HG02943 (cell line): ENCODE measurements around the gene LRRFIP2.
"Not testable (repeated sequence)": the region's sequence is repeated elsewhere in the genome, so short reads cannot be mapped to it uniquely, and the experiment has no call there.

Experiments
- ATAC-seq: cut with Tn5 transposase; IDR thresholded peaks from one replicate; pipeline ENCODE4 v1.9.1; 2021; ENCODE audit warnings: mild to moderate bottlenecking, low read depth, moderate library complexity; ENCODE audit not compliant: unreplicated experiment

LRRFIP2 gene

GRCh38 chr3:37174532-37175126, at the start of gene LRRFIP2:
Gene LRRFIP2, minus strand, starts transcription at chr3:37174582. Its CDS starts 25,599 bp downstream, at chr3:37148983.
- ATAC-seq, result no peak

GRCh38 chr3:37223576-37223975, 49.2 kb upstream of the LRRFIP2 start:
- no peak for ATAC-seq

GRCh38 chr3:37223141-37223558, 48.8 kb upstream of the LRRFIP2 start:
- ATAC-seq, result no peak

GRCh38 chr3:37222542-37222941, 48.2 kb upstream of the LRRFIP2 start:
- not testable (repeated sequence) for ATAC-seq

- no peak for ATAC-seq
These were observed 47.0 kb upstream of the LRRFIP2 start for GRCh38 chr3:37221407-37221806.

GRCh38 chr3:37219266-37219665, 44.9 kb upstream of the LRRFIP2 start:
- ATAC-seq, result no peak

GRCh38 chr3:37218206-37218605, 43.8 kb upstream of the LRRFIP2 start:
- no peak for ATAC-seq

GRCh38 chr3:37217098-37217849, 42.9 kb upstream of the LRRFIP2 start:
- ATAC-seq, result no peak

GRCh38 chr3:37216597-37217097, 42.3 kb upstream of the LRRFIP2 start:
- ATAC-seq, result no peak

- no peak for ATAC-seq
These were observed 39.7 kb upstream of the LRRFIP2 start for GRCh38 chr3:37214076-37214475.

GRCh38 chr3:37210230-37210629, 35.8 kb upstream of the LRRFIP2 start:
- ATAC-seq, result no peak

GRCh38 chr3:37208576-37208975, 34.2 kb upstream of the LRRFIP2 start:
- not testable (repeated sequence) for ATAC-seq

GRCh38 chr3:37208008-37208407, 33.6 kb upstream of the LRRFIP2 start:
- ATAC-seq, result not testable (repeated sequence)

GRCh38 chr3:37206041-37206440, 31.7 kb upstream of the LRRFIP2 start:
- not testable (repeated sequence) for ATAC-seq

GRCh38 chr3:37204314-37204713, 29.9 kb upstream of the LRRFIP2 start:
- ATAC-seq, result no peak

- ATAC-seq, result no peak
These were observed 27.7 kb upstream of the LRRFIP2 start for GRCh38 chr3:37202035-37202434.

- ATAC-seq, result no peak
These were observed 25.8 kb upstream of the LRRFIP2 start for GRCh38 chr3:37200141-37200540.

GRCh38 chr3:37198996-37199395, 24.6 kb upstream of the LRRFIP2 start:
- ATAC-seq, result no peak

- no peak for ATAC-seq
These were observed 24.2 kb upstream of the LRRFIP2 start for GRCh38 chr3:37198547-37198946.

GRCh38 chr3:37197810-37198371, 23.5 kb upstream of the LRRFIP2 start:
- ATAC-seq, result no peak

- ATAC-seq, result no peak
These were observed 20.2 kb upstream of the LRRFIP2 start for GRCh38 chr3:37194533-37194932.

GRCh38 chr3:37190667-37191066, 16.3 kb upstream of the LRRFIP2 start:
- ATAC-seq, result no peak
